ENCODE results near the gene MYNN.
"Not testable (repeated sequence)": the region's sequence is repeated elsewhere in the genome, so short reads cannot be mapped to it uniquely, and the experiment has no call there.

Gene MYNN

DNA sequence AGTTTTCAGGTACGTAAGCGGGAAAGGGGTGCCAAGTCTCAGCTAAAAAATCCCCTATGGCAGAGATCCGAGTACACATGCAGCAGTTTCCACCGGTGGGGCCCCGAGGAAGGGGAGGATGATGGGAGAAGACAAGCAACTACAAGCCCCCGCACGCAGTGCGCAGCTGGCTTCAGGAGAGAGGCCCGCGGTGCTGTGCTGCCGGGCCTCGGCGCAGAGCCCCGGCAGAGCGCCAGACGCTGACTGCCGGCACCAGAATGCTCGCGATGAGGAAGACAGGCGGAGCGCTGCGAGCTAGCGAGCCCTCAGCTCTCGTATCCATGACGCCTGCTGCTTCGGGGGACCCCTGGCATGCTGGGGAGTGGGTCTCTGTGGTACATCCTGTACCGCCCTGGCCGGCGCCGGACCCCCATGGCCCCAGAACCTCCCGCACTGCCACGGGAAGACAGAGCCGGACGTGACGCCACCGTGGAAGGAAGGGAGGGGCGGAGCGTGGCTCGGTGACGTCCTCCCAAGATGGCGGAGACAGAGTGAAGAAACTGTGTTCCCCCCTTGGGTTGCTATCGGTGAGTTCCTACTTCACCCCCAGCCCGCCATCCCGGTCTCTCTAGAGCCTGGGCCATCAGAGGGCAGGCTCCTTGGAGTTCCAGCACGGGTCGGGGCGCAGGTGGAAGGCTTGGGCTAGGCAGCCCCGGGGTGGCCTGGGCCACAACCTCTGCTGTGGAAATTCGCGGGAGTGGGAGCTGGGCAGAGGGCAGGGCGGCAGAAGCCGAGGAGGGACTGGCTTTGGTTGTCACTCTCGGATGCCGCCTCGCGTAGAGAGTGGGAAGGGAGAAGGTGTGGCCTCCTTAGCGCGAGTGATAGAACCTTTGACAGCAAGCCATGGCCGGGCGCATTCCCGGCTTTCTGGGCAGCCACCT lies at the start of gene MYNN:
Gene MYNN (plus strand): TSS at position 500 of the 920 bp plus-strand sequence. CDS start 900 bp downstream, outside the sequence.
- H3K27ac ChIP-seq (ENCODE audit: poor library complexity, severe bottlenecking) = peak within 1 kb of the TSS; percentile 86
- peak; percentile 86 for DNase-seq (ENCODE audit: low spot score)
- H3K27me3 ChIP-seq (ENCODE audit: insufficient read depth, poor library complexity, severe bottlenecking) = no peaks in the 10 kb centered on the region
- TF ChIP-seq, protein P1, sequence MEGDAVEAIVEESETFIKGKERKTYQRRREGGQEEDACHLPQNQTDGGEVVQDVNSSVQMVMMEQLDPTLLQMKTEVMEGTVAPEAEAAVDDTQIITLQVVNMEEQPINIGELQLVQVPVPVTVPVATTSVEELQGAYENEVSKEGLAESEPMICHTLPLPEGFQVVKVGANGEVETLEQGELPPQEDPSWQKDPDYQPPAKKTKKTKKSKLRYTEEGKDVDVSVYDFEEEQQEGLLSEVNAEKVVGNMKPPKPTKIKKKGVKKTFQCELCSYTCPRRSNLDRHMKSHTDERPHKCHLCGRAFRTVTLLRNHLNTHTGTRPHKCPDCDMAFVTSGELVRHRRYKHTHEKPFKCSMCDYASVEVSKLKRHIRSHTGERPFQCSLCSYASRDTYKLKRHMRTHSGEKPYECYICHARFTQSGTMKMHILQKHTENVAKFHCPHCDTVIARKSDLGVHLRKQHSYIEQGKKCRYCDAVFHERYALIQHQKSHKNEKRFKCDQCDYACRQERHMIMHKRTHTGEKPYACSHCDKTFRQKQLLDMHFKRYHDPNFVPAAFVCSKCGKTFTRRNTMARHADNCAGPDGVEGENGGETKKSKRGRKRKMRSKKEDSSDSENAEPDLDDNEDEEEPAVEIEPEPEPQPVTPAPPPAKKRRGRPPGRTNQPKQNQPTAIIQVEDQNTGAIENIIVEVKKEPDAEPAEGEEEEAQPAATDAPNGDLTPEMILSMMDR (IDR thresholded peaks at IDR 0.05; ENCODE audit: poor library complexity, severe bottlenecking) = peak; percentile 11
- H3K9me3 ChIP-seq (ENCODE audit: severe bottlenecking) = no peaks in the 10 kb centered on the region
- H3K4me3 ChIP-seq (ENCODE audit: severe bottlenecking) = peak within 1 kb of the TSS; percentile 92
- ATAC-seq (ENCODE audit: low read depth) = peak; percentile 79
- H3K4me1 ChIP-seq (ENCODE audit: insufficient read depth, poor library complexity, severe bottlenecking) = peaks cover 8% of the 10 kb centered on the region
- H3K36me3 ChIP-seq (ENCODE audit: low read depth) = peaks cover 42% of the 10 kb centered on the region

DNA sequence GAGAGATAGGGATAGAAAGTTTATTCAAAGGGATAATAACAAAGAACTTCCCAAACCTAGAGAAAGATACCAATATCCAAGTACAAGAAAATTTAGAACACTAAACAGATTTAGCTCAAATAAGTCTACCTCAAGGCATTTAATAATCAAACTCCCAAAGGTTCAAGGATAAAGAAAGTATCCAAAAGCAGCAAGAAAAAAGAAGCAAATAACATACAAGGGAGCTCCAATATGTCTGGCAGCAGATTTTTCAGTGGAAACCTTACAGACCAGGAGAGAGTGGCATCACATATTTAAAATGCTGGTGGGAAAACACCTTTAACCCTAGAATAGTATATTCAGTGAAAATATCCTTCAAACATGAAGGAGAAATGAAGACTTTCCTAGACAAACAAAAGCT lies 41.3 kb upstream of the MYNN start:
- not testable (repeated sequence) for H3K4me3 ChIP-seq (ENCODE audit: severe bottlenecking); H3K9me3 ChIP-seq (ENCODE audit: severe bottlenecking); DNase-seq (ENCODE audit: low spot score); H3K36me3 ChIP-seq (ENCODE audit: low read depth); H3K4me1 ChIP-seq (ENCODE audit: insufficient read depth, poor library complexity, severe bottlenecking); ATAC-seq (ENCODE audit: low read depth); H3K27ac ChIP-seq (ENCODE audit: poor library complexity, severe bottlenecking)
- H3K27me3 ChIP-seq (ENCODE audit: insufficient read depth, poor library complexity, severe bottlenecking) = peaks cover 11% of the 10 kb centered on the region

GRCh38 chr3:169739067-169739466 lies 34.1 kb upstream of the MYNN start:
- ATAC-seq (ENCODE audit: low read depth) (no peak), DNase-seq (ENCODE audit: low spot score) (no peak)
- H3K27me3 ChIP-seq (ENCODE audit: insufficient read depth, poor library complexity, severe bottlenecking) = no peaks in the 10 kb centered on the region
- no peak overlapping the region for H3K27ac ChIP-seq (ENCODE audit: poor library complexity, severe bottlenecking)
- TF ChIP-seq, protein P1 (IDR thresholded peaks at IDR 0.05; ENCODE audit: poor library complexity, severe bottlenecking) = no peak
- H3K4me3 ChIP-seq (ENCODE audit: severe bottlenecking) = no peak overlapping the region
- H3K9me3 ChIP-seq (ENCODE audit: severe bottlenecking) = no peaks in the 10 kb centered on the region
- no peaks in the 10 kb centered on the region for H3K4me1 ChIP-seq (ENCODE audit: insufficient read depth, poor library complexity, severe bottlenecking)
- H3K36me3 ChIP-seq (ENCODE audit: low read depth) = no peaks in the 10 kb centered on the region

GRCh38 chr3:169744366-169745054 lies 28.7 kb upstream of the MYNN start:
- no peak overlapping the region for H3K27ac ChIP-seq (ENCODE audit: poor library complexity, severe bottlenecking)
- H3K4me3 ChIP-seq (ENCODE audit: severe bottlenecking) = no peak overlapping the region
- TF ChIP-seq, protein P1 (IDR thresholded peaks at IDR 0.05; ENCODE audit: poor library complexity, severe bottlenecking) = peak; percentile 69
- no peak for ATAC-seq (ENCODE audit: low read depth)
- H3K9me3 ChIP-seq (ENCODE audit: severe bottlenecking) = no peaks in the 10 kb centered on the region
- no peaks in the 10 kb centered on the region for H3K36me3 ChIP-seq (ENCODE audit: low read depth)
- H3K27me3 ChIP-seq (ENCODE audit: insufficient read depth, poor library complexity, severe bottlenecking) = no peaks in the 10 kb centered on the region
- peaks cover 12% of the 10 kb centered on the region for H3K4me1 ChIP-seq (ENCODE audit: insufficient read depth, poor library complexity, severe bottlenecking)
- DNase-seq (ENCODE audit: low spot score) = no peak

GRCh38 chr3:169746924-169747323 lies 26.3 kb upstream of the MYNN start:
- Histone ChIP-seq H3K4me3 (ENCODE audit: severe bottlenecking) (no peak overlapping the region), H3K27me3 (ENCODE audit: insufficient read depth, poor library complexity, severe bottlenecking) (no peaks in the 10 kb centered on the region), H3K36me3 (ENCODE audit: low read depth) (no peaks in the 10 kb centered on the region), H3K27ac (ENCODE audit: poor library complexity, severe bottlenecking) (no peak overlapping the region), H3K4me1 (ENCODE audit: insufficient read depth, poor library complexity, severe bottlenecking) (peaks cover 12% of the 10 kb centered on the region), H3K9me3 (ENCODE audit: severe bottlenecking) (no peaks in the 10 kb centered on the region)
- ATAC-seq (ENCODE audit: low read depth) = no peak
- DNase-seq (ENCODE audit: low spot score) = no peak
- TF ChIP-seq, protein P1 (IDR thresholded peaks at IDR 0.05; ENCODE audit: poor library complexity, severe bottlenecking) = no peak
